Nephron (organoid): ENCODE data around the gene FAM184A.
"Not testable (repeated sequence)": the region's sequence is repeated elsewhere in the genome, so short reads cannot be mapped to it uniquely, and the experiment has no call there.

Experiments used
- H3K27ac Mint-ChIP-seq, 3 experiments: 2 replicates each; pipeline ENCODE4 v1.8.0; 2020; ENCODE audit warnings: mixed read lengths in 3 of 3, mild to moderate bottlenecking in 2 of 3, moderate library complexity in 1 of 3
- H3K27me3 Mint-ChIP-seq: 2 replicates; pipeline ENCODE4 v1.8.0; 2021; ENCODE audit warnings: low read depth, mild to moderate bottlenecking, moderate library complexity, mixed read lengths
- H3K36me3 Mint-ChIP-seq: 2 replicates; pipeline ENCODE4 v1.8.0; 2020; ENCODE audit warnings: low read depth, mixed read lengths
- H3K4me1 Mint-ChIP-seq: 2 replicates; pipeline ENCODE4 v1.8.0; 2020; ENCODE audit warnings: mixed read lengths
- H3K4me3 Mint-ChIP-seq, 3 experiments: 2 replicates each; pipeline ENCODE4 v1.8.0; 2020; ENCODE audit warnings: mild to moderate bottlenecking in 3 of 3, mixed read lengths in 3 of 3, moderate library complexity in 2 of 3
- H3K9me3 Mint-ChIP-seq: 2 replicates; pipeline ENCODE4 v1.8.0; 2020; ENCODE audit warnings: mixed read lengths
- CTCF ChIP-seq, 3 experiments: fragments of 200-600 bp; sonication (generic); IDR thresholded peaks; one replicate each; pipeline ENCODE4 v1.5.0; 2021; ENCODE audit warnings: antibody characterized with exemption in 3 of 3; ENCODE audit not compliant: unreplicated experiment in 3 of 3

The FAM184A gene

GRCh38 chr6:119026822-119027221 lies 51.6 kb downstream of the FAM184A start:
- H3K36me3 Mint-ChIP-seq = no peaks in the 10 kb centered on the region
- no peak overlapping the region for H3K4me3 Mint-ChIP-seq
- TF ChIP-seq CTCF (IDR thresholded peaks at IDR 0.05; ENCODE audit: unreplicated experiment in 3 of 3) = no peak
- H3K27me3 Mint-ChIP-seq = no peaks in the 10 kb centered on the region
- H3K9me3 Mint-ChIP-seq = no peaks in the 10 kb centered on the region
- H3K27ac Mint-ChIP-seq = no peak overlapping the region
- H3K4me1 Mint-ChIP-seq = peaks cover 19% of the 10 kb centered on the region

GRCh38 chr6:119025793-119026192 lies 52.7 kb downstream of the FAM184A start:
- Mint-ChIP-seq H3K9me3 (no peaks in the 10 kb centered on the region), H3K4me3 (no peak overlapping the region), H3K27ac (no peak overlapping the region), H3K36me3 (no peaks in the 10 kb centered on the region), H3K4me1 (peaks cover 19% of the 10 kb centered on the region), H3K27me3 (no peaks in the 10 kb centered on the region)
- TF ChIP-seq CTCF (IDR thresholded peaks at IDR 0.05; ENCODE audit: unreplicated experiment in 3 of 3) = no peak

- Mint-ChIP-seq H3K36me3 (no peaks in the 10 kb centered on the region), H3K9me3 (no peaks in the 10 kb centered on the region), H3K27me3 (no peaks in the 10 kb centered on the region), H3K27ac (no peak overlapping the region), H3K4me3 (no peak overlapping the region), H3K4me1 (peaks cover 19% of the 10 kb centered on the region)
- TF ChIP-seq CTCF (IDR thresholded peaks at IDR 0.05; ENCODE audit: unreplicated experiment in 3 of 3) = no peak
Observed at GRCh38 chr6:119024111-119024510, 54.4 kb downstream of the FAM184A start.

- peaks cover 16% of the 10 kb centered on the region for H3K4me1 Mint-ChIP-seq
- no peaks in the 10 kb centered on the region for H3K36me3 Mint-ChIP-seq
- no peak overlapping the region for H3K4me3 Mint-ChIP-seq
- no peaks in the 10 kb centered on the region for H3K27me3 Mint-ChIP-seq
- no peaks in the 10 kb centered on the region for H3K9me3 Mint-ChIP-seq
- no peak overlapping the region for H3K27ac Mint-ChIP-seq
- TF ChIP-seq CTCF (IDR thresholded peaks at IDR 0.05; ENCODE audit: unreplicated experiment in 3 of 3) = no peak
Observed at GRCh38 chr6:119022796-119023195, 55.7 kb downstream of the FAM184A start.

GRCh38 chr6:119020597-119021561 lies 57.6 kb downstream of the FAM184A start:
- TF ChIP-seq CTCF (IDR thresholded peaks at IDR 0.05; ENCODE audit: unreplicated experiment in 3 of 3) = no peak

GRCh38 chr6:119015165-119015564 lies 63.3 kb downstream of the FAM184A start:
- H3K9me3 Mint-ChIP-seq, H3K4me1 Mint-ChIP-seq, H3K27ac Mint-ChIP-seq, H3K4me3 Mint-ChIP-seq, H3K27me3 Mint-ChIP-seq: not testable (repeated sequence)
- peaks cover 16% of the 10 kb centered on the region for H3K36me3 Mint-ChIP-seq

More at GRCh38 chr6:119020597-119021561, 57.6 kb downstream of the FAM184A start:
- Mint-ChIP-seq H3K4me3 (no peak overlapping the region), H3K27ac (no peak overlapping the region), H3K9me3 (no peaks in the 10 kb centered on the region), H3K4me1 (peaks cover 7% of the 10 kb centered on the region), H3K27me3 (no peaks in the 10 kb centered on the region), H3K36me3 (peaks cover 11% of the 10 kb centered on the region)
